DND-41 (cell line): ENCODE results near the gene AP3M1.

Experiments used
- ATAC-seq: fragments of 200-7000 bp; cut with Tn5 transposase; 3 replicates; pipeline ENCODE4 v1.9.1; 2021; ENCODE audit warnings: low read depth; ENCODE audit not compliant: insufficient read depth
- DNase-seq: peaks from one replicate; pipeline ENCODE4 v3.0.0-alpha.2; 2020
- H2AFZ ChIP-seq: 2 replicates; pipeline ENCODE4 v1.6.0; 2012; ENCODE audit warnings: low read depth, low read length
- H3K27ac ChIP-seq: 2 replicates; pipeline ENCODE4 v1.5.1; 2012; ENCODE audit warnings: low read length, inconsistent platforms
- H3K27me3 ChIP-seq: fragments of 200-600 bp; sonication (generic); 2 replicates; pipeline ENCODE4 v1.6.0; 2012; ENCODE audit warnings: low read length, mild to moderate bottlenecking, inconsistent platforms; ENCODE audit not compliant: insufficient read depth, poor library complexity
- H3K36me3 ChIP-seq: 2 replicates; pipeline ENCODE4 v1.5.1; 2012; ENCODE audit warnings: low read length, inconsistent platforms; ENCODE audit not compliant: insufficient read depth
- H3K4me1 ChIP-seq: 2 replicates; pipeline ENCODE4 v1.5.1; 2012; ENCODE audit warnings: mild to moderate bottlenecking, low read length; ENCODE audit not compliant: insufficient read depth
- H3K4me2 ChIP-seq: 2 replicates; pipeline ENCODE4 v1.6.0; 2012; ENCODE audit warnings: mild to moderate bottlenecking, moderate library complexity, low read length, inconsistent platforms; ENCODE audit not compliant: insufficient read depth
- H3K4me3 ChIP-seq, 2 experiments: fragments of 200-600 bp in 1 of 2; shearing (Covaris generic) in 1 of 2; 2 replicates each; pipeline ENCODE4 v1.5.1; 2012 to 2016; ENCODE audit warnings: inconsistent platforms in 2 of 2, low read length in 2 of 2, mild to moderate bottlenecking in 2 of 2, low read depth in 1 of 2, moderate library complexity in 1 of 2
- H3K79me2 ChIP-seq: 2 replicates; pipeline ENCODE4 v1.6.0; 2012; ENCODE audit warnings: low read length, inconsistent platforms; ENCODE audit not compliant: insufficient read depth
- H3K9ac ChIP-seq: 2 replicates; pipeline ENCODE4 v1.6.0; 2012; ENCODE audit warnings: low read depth, mild to moderate bottlenecking, inconsistent platforms, low read length, moderate library complexity
- H3K9me3 ChIP-seq: 2 replicates; pipeline ENCODE4 v1.5.1; 2012; ENCODE audit warnings: low read length, moderate library complexity, mild to moderate bottlenecking, inconsistent platforms; ENCODE audit not compliant: insufficient read depth, severe bottlenecking
- H4K20me1 ChIP-seq: 2 replicates; pipeline ENCODE4 v1.6.0; 2012; ENCODE audit warnings: low read length; ENCODE audit not compliant: insufficient read depth
- EZH2 ChIP-seq: IDR thresholded peaks from 3 replicates; pipeline ENCODE4 v1.6.1; 2012; ENCODE audit warnings: borderline replicate concordance, low read depth, mild to moderate bottlenecking, moderate library complexity, low read length, inconsistent platforms; ENCODE audit not compliant: severe bottlenecking
- TF ChIP-seq, protein P1 (sequence below): IDR thresholded peaks from 2 replicates; pipeline ENCODE4 v1.5.1; 2012; ENCODE audit warnings: borderline replicate concordance, low read length, moderate library complexity, mild to moderate bottlenecking; ENCODE audit not compliant: poor library complexity, severe bottlenecking; ENCODE audit errors: extremely low read depth

The AP3M1 gene

DNA sequence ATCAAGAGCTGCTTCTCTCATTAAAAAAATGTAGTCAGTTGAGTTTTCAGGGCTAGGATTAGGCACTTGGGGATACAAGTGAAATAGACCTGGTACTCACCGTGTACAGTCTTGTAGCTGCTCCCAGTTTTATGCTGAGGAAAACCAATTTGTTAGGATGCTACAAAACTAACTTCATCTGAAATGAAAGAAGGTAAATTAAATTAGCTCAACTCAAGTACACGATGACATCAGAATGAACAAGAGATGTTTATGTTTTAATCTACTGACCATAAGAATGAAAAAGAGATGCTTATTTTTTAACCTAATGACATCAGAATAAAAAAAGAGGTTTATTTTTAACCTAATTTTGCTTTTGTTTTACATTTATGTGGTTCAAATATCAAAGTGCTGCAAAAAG is 73.7 kb downstream of the AP3M1 start:
- Histone ChIP-seq H4K20me1 (no peaks in the 10 kb centered on the region), H3K36me3 (no peaks in the 10 kb centered on the region), H2AFZ (no peak overlapping the region), H3K9me3 (no peaks in the 10 kb centered on the region), H3K27ac (no peak overlapping the region), H3K4me1 (no peaks in the 10 kb centered on the region), H3K4me3 (no peak overlapping the region), H3K27me3 (no peaks in the 10 kb centered on the region), H3K79me2 (no peaks in the 10 kb centered on the region), H3K4me2 (no peak overlapping the region), H3K9ac (no peak overlapping the region)
- no peak for ATAC-seq
- TF ChIP-seq, protein P1, sequence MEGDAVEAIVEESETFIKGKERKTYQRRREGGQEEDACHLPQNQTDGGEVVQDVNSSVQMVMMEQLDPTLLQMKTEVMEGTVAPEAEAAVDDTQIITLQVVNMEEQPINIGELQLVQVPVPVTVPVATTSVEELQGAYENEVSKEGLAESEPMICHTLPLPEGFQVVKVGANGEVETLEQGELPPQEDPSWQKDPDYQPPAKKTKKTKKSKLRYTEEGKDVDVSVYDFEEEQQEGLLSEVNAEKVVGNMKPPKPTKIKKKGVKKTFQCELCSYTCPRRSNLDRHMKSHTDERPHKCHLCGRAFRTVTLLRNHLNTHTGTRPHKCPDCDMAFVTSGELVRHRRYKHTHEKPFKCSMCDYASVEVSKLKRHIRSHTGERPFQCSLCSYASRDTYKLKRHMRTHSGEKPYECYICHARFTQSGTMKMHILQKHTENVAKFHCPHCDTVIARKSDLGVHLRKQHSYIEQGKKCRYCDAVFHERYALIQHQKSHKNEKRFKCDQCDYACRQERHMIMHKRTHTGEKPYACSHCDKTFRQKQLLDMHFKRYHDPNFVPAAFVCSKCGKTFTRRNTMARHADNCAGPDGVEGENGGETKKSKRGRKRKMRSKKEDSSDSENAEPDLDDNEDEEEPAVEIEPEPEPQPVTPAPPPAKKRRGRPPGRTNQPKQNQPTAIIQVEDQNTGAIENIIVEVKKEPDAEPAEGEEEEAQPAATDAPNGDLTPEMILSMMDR, result no peak
- TF ChIP-seq EZH2, result no peak
- DNase-seq, result no peak

DNA sequence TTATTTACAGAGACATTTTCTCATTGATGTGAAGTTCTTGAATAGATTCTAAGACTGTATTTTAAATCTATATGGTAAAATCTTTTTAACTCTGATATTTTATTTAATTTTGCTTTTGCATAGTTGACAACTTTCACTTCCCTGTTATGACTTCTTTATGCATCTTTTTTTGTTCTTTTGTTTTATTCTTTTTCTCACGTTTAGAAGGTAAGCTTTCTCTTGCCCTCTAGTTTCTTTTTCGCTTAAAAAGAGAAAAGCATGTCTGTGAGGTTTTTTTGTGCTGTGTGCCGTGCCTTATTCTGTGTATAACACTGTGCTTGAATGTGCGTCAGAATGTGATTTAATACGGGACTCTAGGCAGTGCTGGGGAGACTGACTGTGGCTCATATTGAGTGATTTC is 74.7 kb downstream of the AP3M1 start:
- no peak overlapping the region for H3K4me3 ChIP-seq

DNA sequence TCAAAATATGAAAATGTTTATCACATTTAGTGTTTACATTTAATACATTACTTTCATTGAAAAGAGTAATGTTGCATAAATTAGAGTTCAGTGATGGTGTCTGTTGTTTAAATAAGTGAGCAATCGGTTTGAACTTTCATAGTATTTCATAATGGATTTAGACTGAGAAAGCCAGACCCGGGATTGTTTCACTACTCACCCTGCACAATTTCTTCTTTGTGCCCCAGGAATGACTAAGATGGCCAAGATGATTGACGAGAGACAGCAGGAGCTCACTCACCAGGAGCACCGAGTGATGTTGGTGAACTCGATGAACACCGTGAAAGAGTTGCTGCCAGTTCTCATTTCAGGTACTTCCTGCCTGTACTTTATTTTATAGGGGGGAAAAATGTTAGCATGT is 78.1 kb downstream of the AP3M1 start:
- Histone ChIP-seq H2AFZ (no peak overlapping the region), H3K9me3 (no peaks in the 10 kb centered on the region), H3K9ac (no peak overlapping the region), H3K4me1 (no peaks in the 10 kb centered on the region), H3K27ac (no peak overlapping the region), H3K36me3 (no peaks in the 10 kb centered on the region), H4K20me1 (no peaks in the 10 kb centered on the region), H3K4me2 (no peak overlapping the region), H3K27me3 (peaks cover 3% of the 10 kb centered on the region), H3K79me2 (no peaks in the 10 kb centered on the region), H3K4me3 (no peak overlapping the region)
- DNase-seq (no peak), ATAC-seq (no peak)
- TF ChIP-seq EZH2, result no peak
- TF ChIP-seq, protein P1, result no peak

More for the DNA sequence above, 74.7 kb downstream of the AP3M1 start:
- Histone ChIP-seq H4K20me1 (no peaks in the 10 kb centered on the region), H3K27me3 (no peaks in the 10 kb centered on the region), H3K79me2 (no peaks in the 10 kb centered on the region), H3K36me3 (no peaks in the 10 kb centered on the region), H3K4me1 (no peaks in the 10 kb centered on the region), H3K27ac (no peak overlapping the region), H3K9me3 (no peaks in the 10 kb centered on the region), H2AFZ (no peak overlapping the region), H3K9ac (no peak overlapping the region), H3K4me2 (no peak overlapping the region)
- TF ChIP-seq, protein P1, result no peak
- TF ChIP-seq EZH2, result no peak
- DNase-seq, result no peak
- no peak for ATAC-seq

DNA sequence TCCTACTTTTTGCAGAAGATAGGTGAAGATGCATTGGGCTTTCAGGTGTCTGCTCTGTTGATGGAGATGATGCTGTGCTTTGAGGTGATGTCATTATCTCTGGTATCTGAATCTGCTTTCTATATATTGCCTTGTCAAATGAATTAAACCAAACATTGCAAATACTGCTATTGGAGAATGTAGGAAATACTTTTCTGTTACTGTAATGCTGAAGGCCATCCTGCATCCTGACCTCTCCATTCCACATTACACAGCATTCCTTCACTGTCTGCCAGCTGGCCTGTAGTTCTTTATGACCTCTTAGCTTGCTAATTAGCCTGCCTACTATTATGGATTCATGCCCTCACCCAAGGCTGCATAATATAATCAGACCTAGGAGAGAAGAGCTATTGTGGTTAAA is 79.5 kb downstream of the AP3M1 start:
- Histone ChIP-seq H3K4me3 (no peak overlapping the region), H3K27ac (no peak overlapping the region), H3K27me3 (peaks cover 3% of the 10 kb centered on the region), H3K9ac (no peak overlapping the region), H3K4me1 (no peaks in the 10 kb centered on the region), H3K9me3 (no peaks in the 10 kb centered on the region), H3K36me3 (no peaks in the 10 kb centered on the region), H3K79me2 (no peaks in the 10 kb centered on the region), H4K20me1 (no peaks in the 10 kb centered on the region), H2AFZ (no peak overlapping the region), H3K4me2 (no peak overlapping the region)
- no peak for ATAC-seq
- TF ChIP-seq, protein P1, result no peak
- no peak for TF ChIP-seq EZH2
- DNase-seq, result no peak
